Activated CD4-positive, alpha-beta T cell treated with anti-CD3 and anti-CD28 coated beads for 48 hours (primary cell): ENCODE measurements around the gene TARBP1.
A peak's percentile ranks its signal among the peaks of the same experiment; 100 is the strongest.
"Not testable (repeated sequence)": the region's sequence is repeated elsewhere in the genome, so short reads cannot be mapped to it uniquely, and the experiment has no call there.

ENCODE experiments used
- DNase-seq: peaks from one replicate; pipeline ENCODE4 v3.0.0-alpha.2; 2020

TARBP1 gene

DNA sequence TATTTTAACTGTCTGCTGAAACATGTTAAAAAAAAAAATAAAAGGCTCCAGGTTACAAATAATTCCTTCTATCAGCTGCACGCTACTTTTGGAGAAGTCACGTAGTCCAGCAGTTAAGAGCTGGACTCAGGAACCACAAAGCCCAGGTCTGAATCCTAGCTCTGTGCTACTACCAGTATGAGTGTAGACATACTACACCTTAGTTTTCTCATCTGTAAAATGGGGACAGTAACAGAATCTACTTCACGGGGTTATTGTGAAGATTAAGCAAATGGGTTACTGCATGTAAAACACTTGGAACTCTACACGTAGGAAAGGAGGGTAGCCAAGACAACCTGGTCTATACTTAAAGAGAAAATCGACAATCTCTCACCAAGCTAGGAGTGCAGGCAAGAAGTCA lies 48.3 kb downstream of the TARBP1 start:
- no peak for DNase-seq

DNA sequence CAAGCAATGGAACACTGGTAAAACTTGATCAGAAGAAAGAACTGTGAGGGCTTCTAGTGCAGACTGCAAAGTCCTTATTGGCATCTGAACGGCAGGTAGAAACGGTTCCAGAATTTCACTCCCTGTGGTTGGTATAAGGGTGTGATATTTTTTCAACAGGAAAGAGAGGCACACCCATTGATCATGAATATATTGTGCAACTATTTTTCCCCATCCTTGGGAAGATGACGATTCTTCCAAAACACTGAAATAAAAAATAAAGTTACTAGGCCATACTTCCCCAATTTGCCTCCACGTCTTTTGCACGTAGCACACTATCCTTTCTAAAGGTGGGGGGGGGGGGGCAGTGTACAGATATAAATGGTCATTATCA lies 49.6 kb downstream of the TARBP1 start:
- DNase-seq = no peak

- no peak for DNase-seq
Measured at GRCh38 chr1:234427950-234428646, 50.9 kb downstream of the TARBP1 start.

- no peak for DNase-seq
Measured at GRCh38 chr1:234413990-234414389, 65.0 kb downstream of the TARBP1 start.

DNA sequence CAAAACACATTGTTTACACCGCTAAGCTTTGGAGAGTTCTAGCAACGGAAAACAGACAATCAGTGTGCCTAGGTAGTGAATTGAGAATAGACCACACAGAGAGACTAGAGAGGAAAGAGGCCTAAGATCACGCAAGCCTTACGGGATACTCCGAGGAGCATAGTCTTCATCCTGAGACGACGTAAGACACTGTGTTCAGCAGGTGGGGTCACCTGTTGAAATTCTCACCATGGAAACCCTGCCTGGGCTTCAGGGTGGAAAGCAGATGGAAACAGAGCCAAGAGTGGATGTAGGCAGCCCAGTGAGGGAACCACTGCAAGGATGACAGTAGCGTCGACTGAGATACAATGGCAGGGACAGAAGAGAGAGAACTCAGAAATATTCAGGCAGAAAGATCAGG lies 65.5 kb downstream of the TARBP1 start:
- DNase-seq = no peak

DNA sequence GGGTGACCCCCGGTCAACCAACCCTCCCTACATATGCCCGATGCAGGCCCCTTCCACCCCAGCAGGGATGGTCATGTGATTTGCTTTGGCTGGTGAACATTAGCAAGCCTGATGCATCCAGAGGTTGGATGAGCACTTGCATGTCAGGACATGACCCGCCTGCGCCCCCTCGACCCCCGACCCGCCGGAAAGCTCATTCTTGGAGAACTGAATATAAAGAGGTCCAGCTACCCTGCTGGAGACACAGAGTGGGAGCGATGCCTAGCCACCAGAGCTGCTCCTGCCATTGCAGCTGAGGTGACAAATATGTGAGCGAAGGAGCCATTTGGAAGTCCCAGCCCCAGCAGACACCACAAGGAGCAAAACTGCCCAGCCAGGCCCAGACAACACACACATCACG lies 66.1 kb downstream of the TARBP1 start:
- DNase-seq = no peak

DNA sequence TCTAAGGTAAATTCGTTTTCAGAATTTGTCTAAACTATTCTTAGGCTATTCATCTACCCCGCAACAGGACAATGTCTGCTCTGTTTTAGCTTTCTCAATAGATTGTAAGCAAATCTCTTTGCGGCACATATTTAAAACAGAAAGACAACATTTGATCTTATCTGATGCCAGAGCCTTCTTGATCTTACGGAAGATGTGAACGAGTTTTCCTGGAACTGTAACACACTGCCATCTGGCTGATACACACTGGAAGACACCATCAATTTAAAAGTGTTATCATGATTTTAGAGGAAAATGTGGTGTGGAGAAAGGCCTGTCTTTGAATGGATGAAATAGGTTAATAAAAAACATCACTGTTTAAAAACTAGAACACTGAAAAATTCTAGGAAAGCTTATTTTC lies 69.7 kb downstream of the TARBP1 start:
- no peak for DNase-seq

DNA sequence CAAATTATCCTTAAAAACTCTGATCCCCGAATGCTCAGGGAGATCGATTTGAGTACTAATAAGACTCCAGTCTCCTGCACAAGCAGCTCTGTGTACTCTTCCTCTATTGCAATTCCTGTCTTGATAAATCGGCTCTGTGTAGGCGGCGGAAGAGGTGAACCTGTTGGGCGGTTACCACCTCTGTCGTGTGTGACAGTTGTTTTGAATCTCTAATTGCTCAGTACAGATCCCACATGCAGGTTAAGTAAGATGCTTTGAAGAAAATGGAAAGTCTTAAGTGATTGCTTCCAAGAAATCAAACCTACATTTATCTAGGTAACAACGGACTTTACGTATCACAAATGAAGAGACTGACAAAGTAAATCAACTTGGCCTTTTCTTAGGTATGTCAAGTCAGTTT lies 70.2 kb downstream of the TARBP1 start:
- peak; percentile 83 for DNase-seq

DNA sequence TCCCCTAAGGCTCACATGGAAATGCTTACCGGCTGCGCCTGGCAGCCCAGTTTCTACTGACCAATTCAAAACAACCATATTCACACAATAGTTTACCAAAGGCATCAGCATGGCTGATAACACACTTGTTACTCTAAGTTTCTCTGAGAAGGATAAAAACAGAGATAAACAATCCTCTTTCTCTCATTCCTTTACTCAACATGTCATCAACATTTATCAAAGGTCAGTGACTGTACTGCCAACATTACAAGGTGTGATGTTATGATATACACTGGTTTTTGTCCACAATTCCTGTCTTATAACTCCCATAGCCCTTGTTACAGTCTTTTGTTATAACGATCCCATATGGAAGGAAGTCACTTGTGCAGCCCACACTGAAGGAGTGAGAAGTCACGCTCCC lies 72.1 kb downstream of the TARBP1 start:
- DNase-seq = no peak

DNA sequence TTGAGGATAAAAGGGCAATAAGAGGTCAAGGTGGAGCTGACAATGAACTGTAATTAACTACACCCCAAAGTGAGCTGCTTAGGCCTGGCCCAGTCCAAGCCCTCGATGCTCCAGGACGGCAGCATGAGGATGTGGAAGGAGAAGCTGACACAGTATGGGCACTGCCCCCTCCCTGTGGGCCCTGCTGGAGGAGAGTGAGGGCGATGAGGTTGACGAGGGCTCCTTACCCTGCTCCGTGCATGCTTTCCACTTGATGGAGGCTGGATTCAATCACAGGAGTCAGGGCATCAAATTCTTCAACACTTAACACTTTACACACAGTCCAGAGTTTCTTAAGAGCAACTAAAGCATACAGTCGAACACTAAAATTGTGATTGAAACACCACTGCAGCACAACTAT lies 73.3 kb downstream of the TARBP1 start:
- DNase-seq = no peak

- DNase-seq = no peak
Measured at GRCh38 chr1:234402939-234403338, 76.0 kb downstream of the TARBP1 start.

DNA sequence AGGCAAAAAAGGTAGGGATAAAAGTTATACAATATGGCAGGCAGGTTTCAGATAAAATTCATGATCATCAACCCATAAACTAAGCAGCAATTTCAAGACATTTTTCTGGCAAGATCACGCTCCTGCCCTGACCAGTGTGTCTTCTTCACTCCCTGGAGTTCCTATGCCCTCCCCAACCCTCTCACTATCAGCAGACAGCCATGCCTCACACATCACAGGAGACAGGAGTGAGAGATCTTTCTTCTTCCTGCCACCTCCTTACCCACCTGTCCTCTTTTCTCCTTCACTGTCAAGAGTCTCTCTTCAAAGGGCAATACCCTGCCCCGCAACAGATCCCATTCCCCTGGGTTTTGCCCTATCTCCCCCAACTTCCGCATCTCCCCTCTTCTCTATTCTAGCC lies 77.3 kb downstream of the TARBP1 start:
- no peak for DNase-seq

DNA sequence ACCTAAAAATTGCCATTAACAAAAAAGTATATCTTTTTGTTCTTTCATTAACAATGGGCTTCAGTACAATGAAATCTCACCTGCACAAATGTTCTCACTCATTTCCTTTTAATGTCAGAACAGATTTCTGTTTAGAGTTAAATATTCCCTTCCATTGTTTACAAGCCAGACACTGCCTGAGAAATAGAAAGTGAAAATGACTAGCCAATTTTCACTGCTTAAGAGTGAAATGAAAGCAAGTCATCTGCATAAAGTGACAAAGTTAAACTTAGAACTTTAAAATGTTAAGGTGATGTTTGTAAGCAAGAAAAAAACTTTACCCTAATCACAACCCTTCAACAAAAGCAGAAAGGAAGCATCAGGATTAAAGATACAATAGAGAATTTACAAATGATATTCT lies 78.2 kb downstream of the TARBP1 start:
- no peak for DNase-seq

DNA sequence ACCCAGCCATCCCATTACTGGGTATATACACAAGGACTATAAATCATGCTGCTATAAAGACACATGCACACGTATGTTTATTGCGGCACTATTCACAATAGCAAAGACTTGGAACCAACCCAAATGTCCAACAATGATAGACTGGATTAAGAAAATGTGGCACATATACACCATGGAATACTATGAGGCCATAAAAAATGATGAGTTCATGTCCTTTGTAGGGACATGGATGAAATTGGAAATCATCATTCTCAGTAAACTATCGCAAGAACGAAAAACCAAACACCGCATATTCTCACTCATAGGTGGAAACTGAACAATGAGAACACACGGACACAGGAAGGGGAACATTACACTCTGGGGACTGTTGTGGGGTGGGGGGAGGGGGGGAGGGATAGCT lies 79.5 kb downstream of the TARBP1 start:
- not testable (repeated sequence) for DNase-seq

GRCh38 chr1:234398849-234399381 lies 80.1 kb downstream of the TARBP1 start:
- no peak for DNase-seq

- DNase-seq = no peak
Measured at GRCh38 chr1:234397732-234398131, 81.2 kb downstream of the TARBP1 start.

GRCh38 chr1:234396871-234397270 lies 82.1 kb downstream of the TARBP1 start:
- no peak for DNase-seq

DNA sequence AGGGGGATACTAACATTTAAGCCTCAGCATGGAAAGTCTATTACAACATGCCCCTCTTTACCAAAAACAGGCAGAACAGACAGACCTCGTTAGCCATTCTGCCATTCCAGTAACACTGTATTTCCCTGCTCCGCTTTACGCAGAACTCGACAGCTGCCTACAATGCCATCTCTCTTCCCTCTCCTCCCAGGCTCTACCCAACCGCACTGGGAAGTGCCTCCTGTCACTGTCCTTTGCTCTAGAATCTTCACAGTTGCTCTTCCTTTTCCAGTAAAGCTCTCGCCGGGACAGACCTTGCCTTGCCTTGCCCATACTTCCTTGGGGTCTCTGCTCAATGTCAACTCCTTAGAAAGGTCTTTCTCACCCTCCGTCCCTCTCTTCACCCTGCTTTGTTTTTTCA lies 82.9 kb downstream of the TARBP1 start:
- DNase-seq = no peak

GRCh38 chr1:234395297-234395696 lies 83.7 kb downstream of the TARBP1 start:
- no peak for DNase-seq

DNA sequence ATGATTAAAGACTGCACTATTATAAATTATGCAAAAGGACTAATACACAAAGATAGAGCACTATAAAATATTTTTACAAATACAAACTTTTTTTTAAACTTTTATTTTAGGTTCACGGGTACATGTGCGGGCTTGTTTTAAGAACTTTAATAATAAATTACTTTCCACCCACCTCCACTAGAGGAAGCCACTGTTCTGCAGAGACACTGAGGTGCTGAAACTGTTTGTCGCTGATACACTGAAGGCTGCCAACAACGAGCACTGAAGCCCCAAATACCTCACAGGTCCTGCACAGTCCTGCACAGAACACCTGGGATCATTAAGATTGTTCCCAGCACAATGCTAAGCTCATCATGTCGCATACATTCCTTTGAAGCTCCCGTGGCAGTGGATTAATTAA lies 85.8 kb downstream of the TARBP1 start:
- no peak for DNase-seq

GRCh38 chr1:234388094-234388493 lies 90.9 kb downstream of the TARBP1 start:
- no peak for DNase-seq

GRCh38 chr1:234386122-234386521 lies 92.9 kb downstream of the TARBP1 start:
- no peak for DNase-seq

DNA sequence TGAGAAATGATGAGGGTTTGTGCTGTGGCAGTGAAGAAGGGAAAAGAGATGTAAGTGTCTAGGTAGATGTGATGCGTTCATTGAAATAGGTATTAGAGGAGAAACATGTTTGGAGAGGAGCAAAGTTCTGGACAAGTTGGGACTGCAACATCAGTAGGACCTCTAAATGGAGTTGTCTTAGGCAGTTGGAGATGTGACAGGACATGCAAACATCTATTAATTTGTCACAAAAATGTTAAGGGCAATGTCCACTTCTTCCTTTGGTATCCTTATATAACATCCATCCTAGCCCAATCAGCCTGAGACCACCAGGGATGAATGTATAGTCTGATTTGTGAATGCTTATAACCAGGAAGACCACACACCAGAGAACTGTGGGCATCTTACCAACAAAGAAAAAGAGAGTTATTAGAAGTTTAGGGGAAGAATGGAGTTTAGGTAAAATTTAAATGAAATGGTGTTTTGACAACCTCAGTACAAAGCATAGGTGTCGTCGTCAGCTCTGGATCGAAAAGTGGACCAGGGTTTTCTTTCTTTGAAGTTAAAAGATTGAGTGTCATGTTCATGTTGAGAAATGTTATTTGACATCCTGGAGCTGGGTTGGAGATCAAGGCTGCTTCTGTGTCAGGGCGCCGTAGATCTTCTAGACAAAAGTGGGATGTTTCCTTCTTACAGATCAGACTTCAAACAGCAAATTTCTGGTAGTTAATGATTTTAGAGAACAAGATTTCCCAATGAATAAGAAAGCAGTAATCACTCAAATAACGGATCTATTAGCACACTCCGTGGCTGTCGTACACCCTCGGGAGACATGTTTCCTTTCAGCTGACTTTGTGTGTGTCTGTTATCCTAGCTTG lies 97.1 kb downstream of the TARBP1 start:
- DNase-seq = no peak

- not testable (repeated sequence) for DNase-seq
Measured at GRCh38 chr1:234379591-234380109, 99.3 kb downstream of the TARBP1 start.
